Mucosa of descending colon (tissue), 3 donors: Measurements from ENCODE around the gene EHBP1. TPM values are rescaled to one million over a fixed set of nuclear protein-coding genes. Genes with fewer than 3 reads are reported as not detected.

ENCODE experiments used
- ATAC-seq: fragments of 200-7000 bp; cut with Tn5 transposase; one replicate; pipeline ENCODE4 v1.9.1; 2020; ENCODE audit warnings: mild to moderate bottlenecking, moderate library complexity
- DNase-seq, 3 donors: peaks; one replicate each; pipeline ENCODE4 v3.0.0-alpha.2; 2020
- H3K36me3 ChIP-seq: fragments of 200-600 bp; one replicate; pipeline ENCODE4 v1.8.0; 2021; ENCODE audit warnings: low read depth, mild to moderate bottlenecking
- H3K4me1 ChIP-seq: fragments of 200-600 bp; one replicate; pipeline ENCODE4 v1.8.0; 2021; ENCODE audit warnings: low read depth, mild to moderate bottlenecking
- H3K4me3 ChIP-seq: fragments of 200-600 bp; one replicate; pipeline ENCODE4 v1.8.0; 2021; ENCODE audit warnings: mild to moderate bottlenecking
- H3K9me3 ChIP-seq: fragments of 200-600 bp; one replicate; pipeline ENCODE4 v1.8.0; 2021; ENCODE audit warnings: mild to moderate bottlenecking
- CTCF ChIP-seq: fragments of 200-600 bp; IDR thresholded peaks from one replicate; pipeline ENCODE4 v1.8.0; 2022; ENCODE audit warnings: antibody characterized with exemption, mild to moderate bottlenecking
- intact Hi-C, 2 donors: fragments of 100-400 bp; cut with DNase I in 1 of 2; cut with micrococcal nuclease in 1 of 2; formaldehyde crosslinking; loops; one replicate each; pipeline versions ENCODE4 v1.11.0 to v1.11.1; 2022; cut with DNase I, micrococcal nuclease
- total RNA-seq, 3 donors: library from RNA; stranded (reverse); fragmentation: NEBNext Ultra II Directional in 2 of 3; extraction: Animal tissue kit (Norgen Biotek cat#: 25700) in 2 of 3; gene quantifications; one replicate each; pipeline versions ENCODE4 v1.2.1 to v1.2.4, GENCODE V29; 2021 to 2023
- donor health status: DM: no; HTN: no; CAD: no; lungs with moderate emphysema.
- donor health status: DM: no; HTN: no; CAD: no.
- donor health status: DM: no; HTN: yes; CAD: no.

EHBP1 gene
- total RNA-seq, 3 donors from 2014 or later = 26.9 to 136 (median 28.2) TPM

- ATAC-seq = no peak
- H3K4me1 ChIP-seq = no peaks in the 10 kb centered on the region
- H3K36me3 ChIP-seq = no peaks in the 10 kb centered on the region
- H3K9me3 ChIP-seq = no peaks in the 10 kb centered on the region
- intact Hi-C loops = no loop called here
- no peak for TF ChIP-seq CTCF
- no peak overlapping the region for H3K4me3 ChIP-seq
- DNase-seq = no peak
Observed at GRCh38 chr2:62956651-62957050, 251.1 kb downstream of the EHBP1 start.

GRCh38 chr2:62958206-62958605 lies 252.7 kb downstream of the EHBP1 start:
- no peaks in the 10 kb centered on the region for H3K9me3 ChIP-seq
- H3K36me3 ChIP-seq = no peaks in the 10 kb centered on the region
- DNase-seq = no peak
- intact Hi-C loops = no loop called here
- no peaks in the 10 kb centered on the region for H3K4me1 ChIP-seq
- no peak for TF ChIP-seq CTCF
- H3K4me3 ChIP-seq = no peak overlapping the region
- no peak for ATAC-seq

- Histone ChIP-seq H3K36me3 (no peaks in the 10 kb centered on the region), H3K4me3 (no peak overlapping the region), H3K4me1 (no peaks in the 10 kb centered on the region), H3K9me3 (no peaks in the 10 kb centered on the region)
- intact Hi-C loops = no loop called here
- ATAC-seq = no peak
- no peak for DNase-seq
- no peak for TF ChIP-seq CTCF
Observed at GRCh38 chr2:62964050-62964449, 258.5 kb downstream of the EHBP1 start.

- TF ChIP-seq CTCF = no peak
- Histone ChIP-seq H3K9me3 (no peaks in the 10 kb centered on the region), H3K4me3 (no peak overlapping the region), H3K4me1 (no peaks in the 10 kb centered on the region), H3K36me3 (no peaks in the 10 kb centered on the region)
- no peak for ATAC-seq
- intact Hi-C loops = no loop called here
- no peak for DNase-seq
Observed at GRCh38 chr2:62964671-62965070, 259.2 kb downstream of the EHBP1 start.

- no peaks in the 10 kb centered on the region for H3K4me1 ChIP-seq
- no peaks in the 10 kb centered on the region for H3K36me3 ChIP-seq
- no peak for DNase-seq
- no peaks in the 10 kb centered on the region for H3K9me3 ChIP-seq
- H3K4me3 ChIP-seq = no peak overlapping the region
- TF ChIP-seq CTCF = no peak
- intact Hi-C loops = no loop called here
- ATAC-seq = no peak
Observed at GRCh38 chr2:62966991-62967390, 261.5 kb downstream of the EHBP1 start.

GRCh38 chr2:62968168-62968567 lies 262.7 kb downstream of the EHBP1 start:
- ATAC-seq (no peak), DNase-seq (no peak)
- H3K9me3 ChIP-seq = no peaks in the 10 kb centered on the region
- H3K36me3 ChIP-seq = no peaks in the 10 kb centered on the region
- TF ChIP-seq CTCF = no peak
- no peaks in the 10 kb centered on the region for H3K4me1 ChIP-seq
- intact Hi-C loops = no loop called here
- no peak overlapping the region for H3K4me3 ChIP-seq
